ENCODE data around the gene OLFML2B. TPM values are rescaled to one million over a fixed set of nuclear protein-coding genes. Genes with fewer than 3 reads are reported as not detected.

Gene OLFML2B
- total RNA-seq, 4 donors from 2014 or later: 12.5 to 27.2 (median 16.8) TPM

DNA sequence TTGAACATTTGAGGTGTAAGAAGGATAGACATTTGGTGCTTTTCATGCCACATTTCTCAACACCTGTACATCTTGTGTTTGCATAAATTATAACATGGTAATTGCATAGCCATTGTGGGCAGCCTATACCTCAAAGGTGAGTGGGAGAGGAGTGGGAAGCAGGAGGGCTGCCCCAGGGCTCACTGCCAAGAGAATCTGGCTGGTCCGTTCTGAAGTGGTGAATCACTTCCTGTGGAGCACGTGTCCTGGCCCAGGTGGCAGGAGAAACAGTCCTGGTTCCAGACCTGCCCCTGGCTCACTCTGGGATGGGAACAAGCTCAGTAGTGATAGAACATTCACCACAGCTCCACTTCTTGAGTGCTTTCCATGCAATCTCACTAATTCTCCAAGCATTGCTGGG is 11.6 kb upstream of the OLFML2B start:
- peak; percentile 11 for ATAC-seq (ENCODE audit: low FRiP score)
- no peak for DNase-seq (ENCODE audit: low spot score)
- no peak for TF ChIP-seq CTCF (IDR thresholded peaks at IDR 0.05)

GRCh38 chr1:162033428-162033827 is 9.8 kb upstream of the OLFML2B start:
- DNase-seq (ENCODE audit: low spot score): no peak
- TF ChIP-seq CTCF (IDR thresholded peaks at IDR 0.05): no peak
- no peak for ATAC-seq (ENCODE audit: low FRiP score)

- no peak for TF ChIP-seq CTCF (IDR thresholded peaks at IDR 0.05)
- DNase-seq (ENCODE audit: low spot score) (no peak), ATAC-seq (ENCODE audit: low FRiP score) (no peak)
These were observed 7.2 kb upstream of the OLFML2B start for GRCh38 chr1:162030759-162031280.

- no peak for ATAC-seq (ENCODE audit: low FRiP score)
- DNase-seq (ENCODE audit: low spot score): no peak
- TF ChIP-seq CTCF (IDR thresholded peaks at IDR 0.05): no peak
These were observed 5.5 kb upstream of the OLFML2B start for GRCh38 chr1:162029157-162029556.

DNA sequence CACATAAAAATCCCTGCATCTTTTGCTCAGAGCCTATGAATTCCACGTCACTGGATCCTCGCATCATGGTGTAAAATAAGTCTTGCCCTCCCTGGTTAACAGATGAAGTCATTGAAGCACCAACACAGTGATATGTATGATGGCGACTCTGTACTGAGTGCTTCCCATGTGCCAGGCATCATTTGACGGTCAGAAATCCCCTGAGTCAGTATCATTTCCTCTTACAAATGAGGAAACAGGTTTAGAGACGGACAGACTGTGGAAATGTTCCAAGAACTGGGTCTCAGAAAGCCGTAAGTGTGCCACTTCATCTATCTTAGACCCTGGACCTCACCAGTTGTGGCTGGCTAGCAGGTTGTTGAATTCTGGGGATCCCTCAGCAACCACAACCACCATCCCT is 5.1 kb upstream of the OLFML2B start:
- ATAC-seq (ENCODE audit: low FRiP score) (no peak), DNase-seq (ENCODE audit: low spot score) (no peak)
- TF ChIP-seq CTCF (IDR thresholded peaks at IDR 0.05): no peak

- ATAC-seq (ENCODE audit: low FRiP score) (no peak), DNase-seq (ENCODE audit: low spot score) (no peak)
- no peak for TF ChIP-seq CTCF (IDR thresholded peaks at IDR 0.05)
These were observed 3.2 kb upstream of the OLFML2B start for GRCh38 chr1:162026881-162027280.

- TF ChIP-seq CTCF (IDR thresholded peaks at IDR 0.05): no peak
- no peak for DNase-seq (ENCODE audit: low spot score)
- no peak for ATAC-seq (ENCODE audit: low FRiP score)
These were observed 1.9 kb upstream of the OLFML2B start for GRCh38 chr1:162025541-162025940.

Data from omental fat pad (tissue), 4 donors.